NT2/D1 (cell line): ENCODE data around the gene CAPZA2.

ENCODE experiments used
- DNase-seq: peaks from one replicate; pipeline ENCODE4 v3.0.0-alpha.2; 2011; ENCODE audit warnings: low read depth, low spot score
- H3K27me3 ChIP-seq: 2 replicates; pipeline ENCODE4 v1.6.0; 2011; ENCODE audit warnings: mild to moderate bottlenecking; ENCODE audit not compliant: insufficient read length, insufficient read depth
- H3K36me3 ChIP-seq: 2 replicates; pipeline ENCODE4 v1.6.1; 2011; ENCODE audit warnings: mild to moderate bottlenecking, low read length, mixed read lengths; ENCODE audit not compliant: insufficient read depth, insufficient read length
- H3K4me1 ChIP-seq: 2 replicates; pipeline ENCODE4 v1.5.1; 2011; ENCODE audit not compliant: insufficient read depth, insufficient read length
- H3K4me3 ChIP-seq: 2 replicates; pipeline ENCODE4 v1.5.1; 2011; ENCODE audit warnings: low read depth; ENCODE audit not compliant: insufficient read length
- H3K9ac ChIP-seq: 2 replicates; pipeline ENCODE4 v1.6.0; 2011; ENCODE audit warnings: low read depth; ENCODE audit not compliant: insufficient read length
- H3K9me3 ChIP-seq: 2 replicates; pipeline ENCODE4 v1.5.1; 2011; ENCODE audit warnings: mild to moderate bottlenecking, low read length; ENCODE audit not compliant: insufficient read depth
- SUZ12 ChIP-seq: IDR thresholded peaks from 2 replicates; pipeline ENCODE4 v1.6.1; 2011; ENCODE audit not compliant: insufficient read length, insufficient read depth; ENCODE audit errors: extremely low read depth
- YY1 ChIP-seq: IDR thresholded peaks from 2 replicates; pipeline ENCODE4 v1.6.1; 2011; ENCODE audit not compliant: insufficient read length, insufficient read depth
- ZNF274 ChIP-seq: IDR thresholded peaks from 2 replicates; pipeline ENCODE4 v1.6.1; 2011; ENCODE audit warnings: mild to moderate bottlenecking, low read depth, low read length

The CAPZA2 gene

DNA sequence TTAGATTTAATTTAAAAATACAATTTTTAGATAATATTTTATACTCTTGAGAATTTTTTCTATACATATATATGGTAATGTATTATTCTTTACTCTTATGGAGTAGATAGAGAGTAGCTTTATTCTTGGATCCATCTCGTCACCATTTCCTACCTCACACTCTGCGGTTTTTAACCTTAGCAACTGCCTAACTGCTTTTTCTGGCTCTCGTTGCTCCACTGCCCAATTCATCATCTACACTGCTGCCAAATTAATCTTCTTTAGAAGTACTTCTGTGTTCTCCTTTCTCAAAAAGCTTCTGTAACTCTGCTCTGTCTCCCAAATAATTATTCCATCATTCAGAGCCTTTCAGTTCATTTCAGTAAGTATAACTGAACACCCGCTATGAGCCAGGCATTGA, 35.3 kb downstream of the CAPZA2 start:
- Histone ChIP-seq H3K27me3 (no peaks in the 10 kb centered on the region), H3K9ac (no peak overlapping the region), H3K4me3 (no peak overlapping the region), H3K9me3 (no peaks in the 10 kb centered on the region), H3K36me3 (peaks cover 20% of the 10 kb centered on the region), H3K4me1 (no peaks in the 10 kb centered on the region)
- TF ChIP-seq SUZ12 (no peak), YY1 (no peak), ZNF274 (no peak)
- DNase-seq: no peak

DNA sequence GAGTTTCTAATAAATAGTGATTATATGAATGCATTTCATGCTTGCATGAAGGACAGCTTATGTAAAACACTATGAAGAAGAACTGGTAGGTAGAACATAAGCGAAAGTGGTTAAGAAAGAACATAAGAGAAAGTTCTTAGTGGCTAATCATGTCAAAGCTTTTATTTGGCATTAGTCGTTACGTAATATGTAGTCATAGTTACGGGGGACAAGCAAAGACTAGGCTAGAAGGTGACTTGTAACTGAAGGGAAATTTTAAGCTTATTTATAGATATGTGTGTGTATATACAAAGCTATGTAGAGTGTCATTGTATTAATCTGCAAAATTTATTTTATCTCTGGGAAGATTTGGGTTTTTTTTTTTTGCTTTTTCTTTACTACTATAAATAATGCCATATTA, 36.9 kb downstream of the CAPZA2 start:
- no peak for DNase-seq
- TF ChIP-seq YY1 (no peak), SUZ12 (no peak), ZNF274 (no peak)
- Histone ChIP-seq H3K4me1 (no peaks in the 10 kb centered on the region), H3K27me3 (no peaks in the 10 kb centered on the region), H3K4me3 (no peak overlapping the region), H3K9me3 (no peaks in the 10 kb centered on the region), H3K36me3 (peaks cover 21% of the 10 kb centered on the region), H3K9ac (no peak overlapping the region)

DNA sequence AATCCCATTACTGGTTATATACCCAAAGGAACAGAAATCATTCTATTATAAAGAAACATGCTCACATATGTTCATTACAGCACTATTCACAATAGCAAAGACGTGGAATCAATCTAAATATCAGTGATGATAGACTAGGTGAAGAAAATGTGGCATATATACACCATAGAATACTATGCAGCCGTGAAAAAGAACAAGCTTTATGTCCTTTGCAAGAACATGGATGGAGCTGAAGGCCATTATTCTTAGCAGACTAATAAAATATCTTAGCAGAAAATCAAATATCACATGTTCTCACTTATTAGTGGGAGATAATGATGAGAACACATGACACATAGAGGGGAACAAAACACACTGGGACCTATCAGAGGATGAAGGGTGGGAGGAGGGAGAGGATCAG, 38.8 kb downstream of the CAPZA2 start:
- Histone ChIP-seq H3K27me3 (no peaks in the 10 kb centered on the region), H3K36me3 (peaks cover 29% of the 10 kb centered on the region), H3K9me3 (no peaks in the 10 kb centered on the region), H3K4me1 (no peaks in the 10 kb centered on the region), H3K4me3 (no peak overlapping the region), H3K9ac (no peak overlapping the region)
- TF ChIP-seq YY1 (no peak), SUZ12 (no peak), ZNF274 (no peak)
- DNase-seq: no peak

DNA sequence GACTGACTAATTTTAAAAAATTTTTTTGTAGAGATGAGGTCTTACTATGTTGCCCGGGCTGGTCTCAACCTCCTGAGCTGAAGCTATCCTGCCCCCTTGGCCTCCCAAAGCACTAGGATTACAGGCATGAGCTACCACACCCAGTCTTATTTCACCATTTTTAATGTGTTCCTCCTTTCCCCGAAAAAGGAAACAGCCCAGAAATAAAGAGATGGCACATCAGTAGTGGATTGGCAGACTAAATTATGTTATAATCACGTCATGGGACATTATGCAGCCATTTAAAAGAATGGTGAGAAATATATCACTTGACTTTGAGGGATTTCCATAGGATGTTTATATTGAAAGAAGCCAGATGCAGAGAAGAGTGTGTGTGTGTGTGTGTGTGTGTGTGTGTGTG, 40.5 kb downstream of the CAPZA2 start:
- Histone ChIP-seq H3K27me3 (no peaks in the 10 kb centered on the region), H3K4me3 (no peak overlapping the region), H3K4me1 (no peaks in the 10 kb centered on the region), H3K9me3 (no peaks in the 10 kb centered on the region), H3K9ac (no peak overlapping the region), H3K36me3 (peaks cover 43% of the 10 kb centered on the region)
- DNase-seq: no peak
- TF ChIP-seq SUZ12: no peak
- TF ChIP-seq ZNF274: no peak
- no peak for TF ChIP-seq YY1

DNA sequence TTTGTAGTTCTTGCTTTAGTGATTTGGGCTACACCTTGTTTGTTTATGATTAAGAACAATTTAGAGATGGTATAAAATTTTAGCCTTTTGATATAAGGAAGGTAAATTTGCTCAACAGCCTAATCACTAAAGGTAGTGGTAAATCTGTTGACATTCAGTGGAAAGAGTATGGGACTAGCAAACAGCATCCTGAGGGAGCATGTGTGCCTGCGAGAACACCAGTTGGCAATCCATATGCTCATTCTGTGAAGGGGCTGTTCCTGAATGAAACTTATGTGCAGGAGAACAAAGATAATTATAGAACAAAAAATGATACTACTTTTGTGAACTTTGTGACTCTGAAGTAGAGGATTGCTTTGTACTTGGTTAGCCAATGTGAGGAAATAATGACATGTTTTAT, 44.0 kb downstream of the CAPZA2 start:
- Histone ChIP-seq H3K9ac (no peak overlapping the region), H3K36me3 (peaks cover 45% of the 10 kb centered on the region), H3K27me3 (no peaks in the 10 kb centered on the region), H3K4me1 (no peaks in the 10 kb centered on the region), H3K4me3 (no peak overlapping the region), H3K9me3 (no peaks in the 10 kb centered on the region)
- no peak for DNase-seq
- TF ChIP-seq SUZ12: no peak
- TF ChIP-seq YY1: no peak
- no peak for TF ChIP-seq ZNF274

DNA sequence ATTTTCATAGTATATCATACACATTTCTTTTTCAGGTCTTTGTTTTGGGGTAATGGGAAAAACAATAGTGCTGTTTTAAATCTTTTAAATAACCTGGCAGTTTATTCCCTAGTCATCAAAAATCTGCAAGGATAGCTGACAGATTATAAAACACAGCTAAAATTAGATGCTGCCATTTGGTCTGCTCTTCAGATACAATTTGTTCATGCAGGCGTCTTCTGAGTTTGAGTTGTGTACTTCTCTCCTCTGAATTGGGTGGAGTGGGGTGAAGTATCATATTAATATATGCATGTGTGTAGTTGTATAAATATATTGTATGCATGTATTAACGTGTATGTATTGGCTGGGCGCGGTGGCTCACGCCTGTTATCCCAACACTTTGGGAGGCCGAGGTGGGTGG, 48.0 kb downstream of the CAPZA2 start:
- H3K9me3 ChIP-seq: no peaks in the 10 kb centered on the region
- H3K4me3 ChIP-seq: no peak overlapping the region
- DNase-seq: no peak
- peaks cover 56% of the 10 kb centered on the region for H3K36me3 ChIP-seq
- H3K4me1 ChIP-seq: no peaks in the 10 kb centered on the region
- H3K9ac ChIP-seq: no peak overlapping the region
- TF ChIP-seq ZNF274 (no peak), YY1 (no peak)
- H3K27me3 ChIP-seq: no peaks in the 10 kb centered on the region

DNA sequence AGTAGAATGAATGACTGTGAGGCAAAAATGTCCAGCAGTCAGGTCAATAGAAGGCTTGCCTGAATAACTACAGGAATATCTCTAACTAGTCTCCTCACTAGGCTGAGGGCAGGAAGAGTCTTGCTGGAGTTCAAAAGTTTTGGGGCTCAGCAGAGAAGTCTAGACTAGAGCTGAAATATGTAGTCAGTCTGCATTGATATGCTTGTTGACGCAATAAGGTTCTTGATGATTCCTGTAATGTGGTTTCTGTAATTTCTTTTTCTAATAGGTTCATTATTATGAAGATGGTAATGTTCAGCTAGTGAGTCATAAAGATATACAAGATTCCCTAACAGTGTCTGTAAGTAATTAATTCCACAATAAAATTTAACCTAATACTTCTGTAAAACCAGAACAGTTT, 49.4 kb downstream of the CAPZA2 start:
- DNase-seq: no peak

More for the DNA sequence above, 49.4 kb downstream of the CAPZA2 start:
- Histone ChIP-seq H3K27me3 (no peaks in the 10 kb centered on the region), H3K36me3 (peaks cover 51% of the 10 kb centered on the region), H3K9ac (no peak overlapping the region), H3K4me3 (no peak overlapping the region), H3K9me3 (no peaks in the 10 kb centered on the region), H3K4me1 (no peaks in the 10 kb centered on the region)
- TF ChIP-seq YY1 (no peak), SUZ12 (no peak), ZNF274 (no peak)
